ENCODE results near the gene SLC1A2.

DNA sequence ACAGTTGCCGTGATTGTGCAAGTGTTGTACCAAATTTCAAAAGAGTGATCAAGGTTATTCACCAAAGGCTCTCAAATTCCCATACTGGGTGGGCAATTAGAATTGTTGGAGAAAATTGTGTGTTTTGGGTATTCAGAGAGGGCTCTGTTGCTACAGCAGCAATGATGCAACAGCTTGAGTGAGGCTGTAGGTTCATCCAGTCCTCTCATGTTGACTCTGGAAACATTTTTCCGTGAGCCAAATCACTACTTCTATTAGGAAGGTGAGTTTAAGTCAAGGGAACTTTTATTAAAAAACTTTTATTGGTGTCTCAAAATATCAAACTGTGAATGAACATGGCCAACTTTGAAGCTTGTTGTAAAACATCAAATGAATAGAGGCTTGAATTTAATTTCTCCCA is 163.8 kb downstream of the SLC1A2 start:
- no peak for TF ChIP-seq MAFK (IDR thresholded peaks at IDR 0.05; ENCODE audit: low read depth, low read length)
- TF ChIP-seq CTCF (conservative IDR thresholded peaks at IDR 0.05; ENCODE audit: low read depth, low read length): no peak
- no peak for TF ChIP-seq MXI1 (IDR thresholded peaks at IDR 0.05; ENCODE audit: borderline replicate concordance, low read depth, low read length)
- TF ChIP-seq ELK1 (IDR thresholded peaks at IDR 0.05; ENCODE audit: borderline replicate concordance, low read depth, low read length): no peak
- no peak for TF ChIP-seq POLR2A (IDR thresholded peaks at IDR 0.05; ENCODE audit: low read depth, low read length)

All from IMR-90 (cell line).